HG03558 (cell line): ENCODE measurements around the gene WNT7B.

ENCODE experiments used
- ATAC-seq: cut with Tn5 transposase; IDR thresholded peaks from one replicate; pipeline ENCODE4 v1.9.1; 2021; ENCODE audit warnings: moderate number of reproducible peaks; ENCODE audit not compliant: unreplicated experiment; ENCODE audit errors: extremely low read depth

The WNT7B gene

GRCh38 chr22:45997077-45997776 lies 20.3 kb upstream of the WNT7B start:
- ATAC-seq: no peak

DNA sequence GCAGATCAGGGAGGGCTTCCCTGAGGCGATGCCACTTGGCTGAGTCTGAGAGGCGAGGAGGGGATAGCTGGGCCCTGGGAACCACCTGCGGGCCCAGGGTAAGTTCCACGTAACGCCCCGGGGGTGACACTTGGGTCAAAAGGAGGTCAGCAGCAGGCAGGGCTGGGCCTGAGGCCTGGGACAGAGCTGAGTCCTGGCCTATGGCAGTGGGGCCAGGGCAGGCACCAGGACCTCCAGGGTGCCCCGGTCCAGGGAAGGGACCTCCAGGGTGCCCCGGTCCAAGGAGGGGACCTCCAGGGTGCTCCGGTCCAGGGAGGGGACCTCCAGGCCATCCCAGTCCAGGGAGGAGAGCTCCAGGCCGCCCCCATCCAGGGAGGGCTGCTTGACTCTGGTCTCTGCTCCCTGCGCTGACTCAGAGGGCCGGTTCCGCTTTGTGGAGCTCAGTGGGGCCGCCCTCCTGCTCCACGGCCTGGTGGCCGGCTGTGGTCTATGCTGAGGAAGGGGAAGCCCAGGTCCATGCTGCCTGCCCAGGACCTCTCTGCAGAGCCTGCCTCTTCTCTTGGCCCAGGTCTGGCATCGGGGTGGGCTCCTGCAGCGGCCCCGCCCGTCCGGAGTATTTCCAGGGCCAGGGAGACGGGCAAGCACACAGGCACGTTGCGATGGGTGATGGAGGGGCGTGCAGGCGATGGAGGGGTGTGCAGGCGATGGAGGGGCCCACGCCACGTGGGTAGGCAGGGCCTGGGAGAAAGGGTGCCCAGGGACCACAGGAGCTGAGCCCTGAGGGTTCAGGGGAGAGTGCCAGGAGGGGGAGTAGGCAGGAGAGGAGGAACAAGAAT lies 19.5 kb upstream of the WNT7B start:
- no peak for ATAC-seq

DNA sequence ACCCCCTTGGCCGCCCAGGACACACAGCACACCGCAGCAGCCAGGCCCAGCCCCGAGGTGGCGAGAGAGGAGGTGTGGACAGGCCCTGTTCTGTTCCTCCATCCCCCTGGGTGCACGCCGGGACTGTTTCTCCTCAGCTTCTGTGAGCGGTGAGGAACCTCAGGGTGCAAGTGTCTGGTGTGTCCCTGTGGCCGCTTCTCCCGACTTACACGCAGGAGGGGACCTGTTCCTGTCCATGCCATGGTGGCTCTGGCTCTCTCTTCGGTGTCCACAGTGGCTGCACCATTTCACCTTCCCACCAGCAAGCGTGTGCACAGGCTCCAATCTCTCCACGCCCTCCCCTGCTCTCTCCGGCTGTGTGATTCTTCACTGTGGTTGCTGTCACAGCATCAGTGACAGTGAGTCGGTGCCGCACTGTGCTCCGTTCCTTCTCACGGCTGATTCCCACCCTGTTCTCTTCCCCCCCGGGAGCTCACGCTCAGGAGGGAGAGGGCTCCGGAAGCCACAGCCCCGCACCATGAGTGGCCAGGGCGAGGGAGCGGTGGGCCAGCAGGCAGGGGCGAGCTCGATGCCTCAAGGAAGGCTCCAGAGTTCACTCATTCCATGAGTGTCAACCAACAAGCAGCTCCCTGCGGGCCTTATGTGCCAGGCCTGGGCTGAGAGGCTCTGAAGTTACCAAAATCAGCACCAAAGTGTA lies 18.6 kb upstream of the WNT7B start:
- ATAC-seq: no peak

DNA sequence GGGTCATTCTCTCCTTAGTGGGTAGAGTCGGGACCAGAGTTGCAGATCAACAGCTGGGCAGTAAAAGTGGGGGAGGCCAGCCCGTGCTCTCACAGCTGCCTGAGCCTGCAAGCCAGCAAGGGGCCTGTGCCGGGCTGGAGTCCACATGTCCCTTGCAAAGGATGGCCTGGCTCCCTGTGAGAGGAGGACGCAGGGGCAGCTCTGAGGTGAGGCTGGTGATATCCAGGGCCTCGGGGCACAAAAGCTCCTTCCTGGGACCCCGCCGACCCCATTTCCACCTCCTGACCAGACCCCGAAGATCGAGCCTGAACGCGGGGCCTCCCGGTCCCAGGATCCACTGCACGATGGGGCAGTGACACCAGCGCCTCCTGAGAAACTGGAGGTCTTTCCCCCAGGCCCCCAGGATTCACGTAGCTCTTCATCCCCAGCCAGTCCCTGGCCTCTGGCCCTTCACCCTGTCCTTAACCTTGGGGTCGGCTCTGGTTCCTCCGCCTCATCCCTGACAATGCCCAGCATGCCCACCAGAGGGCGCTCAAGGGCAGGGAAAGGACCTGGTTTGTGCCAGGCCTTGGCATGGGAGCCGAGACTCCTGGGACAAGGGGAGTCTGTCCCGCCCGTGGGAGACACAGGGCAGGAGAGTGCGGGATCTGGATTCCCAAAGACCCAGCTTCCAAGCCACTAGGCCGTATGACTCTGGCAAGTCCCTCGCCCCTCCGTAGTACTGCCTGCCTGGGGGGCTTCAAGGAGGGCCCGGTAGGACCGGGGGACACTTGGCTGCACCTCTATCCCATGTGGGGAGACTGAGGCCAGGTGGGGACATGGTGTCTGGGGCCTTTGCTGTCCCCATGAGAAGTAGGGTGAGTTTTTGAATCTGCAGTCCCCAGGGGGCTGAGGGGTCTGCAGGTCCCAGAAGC lies 17.8 kb upstream of the WNT7B start:
- ATAC-seq: no peak

- ATAC-seq: no peak
Observed at GRCh38 chr22:45993841-45994240, 16.9 kb upstream of the WNT7B start.

GRCh38 chr22:45993143-45993692 lies 16.3 kb upstream of the WNT7B start:
- no peak for ATAC-seq

DNA sequence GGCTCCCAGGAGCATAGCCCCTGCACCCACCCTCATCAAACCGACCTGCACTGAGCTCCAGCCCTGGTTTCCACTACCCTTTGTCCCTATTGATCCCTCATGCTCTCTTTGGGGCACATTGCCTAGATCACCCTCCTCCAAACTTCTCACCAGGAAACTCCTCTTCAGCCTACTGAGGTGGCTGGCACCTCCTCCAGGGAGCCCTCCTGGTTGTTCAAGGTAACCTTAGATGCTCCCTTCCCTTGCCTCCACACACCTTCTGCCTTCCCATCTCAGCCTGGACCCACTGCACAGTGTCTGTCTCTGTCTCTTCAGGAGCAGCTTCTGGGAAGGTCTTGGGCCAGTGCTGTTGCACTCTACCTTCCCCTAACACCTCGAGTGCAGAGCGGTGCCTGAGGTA lies 15.8 kb upstream of the WNT7B start:
- no peak for ATAC-seq

- no peak for ATAC-seq
Observed at GRCh38 chr22:45991098-45991497, 14.1 kb upstream of the WNT7B start.

GRCh38 chr22:45987136-45987861 lies 10.3 kb upstream of the WNT7B start:
- ATAC-seq: no peak

GRCh38 chr22:45984316-45984916 lies 7.5 kb upstream of the WNT7B start:
- ATAC-seq: no peak

GRCh38 chr22:45983797-45984196 lies 6.8 kb upstream of the WNT7B start:
- no peak for ATAC-seq

DNA sequence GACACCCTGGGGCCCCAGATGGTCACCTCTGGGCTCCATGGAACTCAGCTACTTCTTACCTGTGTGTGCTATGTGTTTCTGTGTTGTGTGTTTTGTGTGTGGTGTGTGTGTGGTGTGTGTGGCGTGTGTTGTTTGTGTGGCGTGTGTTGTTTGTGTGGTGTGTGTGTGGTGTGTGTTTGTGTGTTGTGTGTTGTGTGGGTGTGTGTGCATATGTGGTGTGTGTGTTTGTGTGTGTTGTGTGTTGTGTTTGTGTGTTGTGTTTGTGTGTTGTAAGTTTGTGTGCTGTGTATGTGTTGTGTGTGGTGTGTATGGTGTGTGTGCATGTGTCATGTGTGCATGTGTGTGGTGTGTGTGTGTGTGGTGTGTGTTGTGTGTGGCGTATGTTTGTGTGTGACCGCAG lies 3.8 kb upstream of the WNT7B start:
- no peak for ATAC-seq

- ATAC-seq: no peak
Observed at GRCh38 chr22:45980268-45980570, 3.3 kb upstream of the WNT7B start.

GRCh38 chr22:45978275-45978713 lies 1.3 kb upstream of the WNT7B start:
- ATAC-seq: no peak

DNA sequence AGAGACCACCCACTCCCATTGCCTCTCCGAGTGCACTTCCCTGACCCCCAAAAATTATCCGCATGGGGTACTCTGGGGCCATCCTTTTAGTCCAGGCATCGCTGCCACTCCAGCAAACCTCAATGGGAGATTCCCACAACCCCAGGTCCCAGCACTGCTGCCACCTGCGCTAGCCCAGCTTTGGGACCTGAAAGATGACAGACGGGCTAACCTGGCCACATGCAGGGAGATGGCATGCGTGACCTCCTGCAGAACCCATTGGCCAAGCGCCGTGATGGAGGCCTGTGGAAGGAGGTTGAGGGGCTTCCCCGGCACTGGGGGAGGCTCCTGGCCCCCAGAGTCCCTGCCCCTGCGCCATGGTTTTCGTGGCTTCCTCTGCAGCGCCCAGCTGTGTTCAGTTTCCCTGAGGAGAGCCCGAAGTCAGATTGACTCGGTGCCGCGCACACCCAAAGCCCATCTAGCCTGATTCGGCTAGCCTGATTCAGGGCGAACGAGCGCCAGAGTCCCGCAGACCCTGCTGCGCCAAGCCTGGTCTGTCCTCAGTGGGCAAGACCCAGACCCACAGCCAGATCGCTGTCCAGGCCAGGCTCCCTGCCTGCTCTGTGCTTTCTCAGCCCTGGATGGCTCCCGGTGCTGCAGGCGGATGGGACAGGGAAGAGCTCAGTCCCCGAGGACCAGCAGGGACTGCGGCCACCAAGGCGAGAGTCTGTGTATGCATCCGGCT lies 751 bp upstream of the WNT7B start:
- ATAC-seq: no peak

GRCh38 chr22:45976254-45977002 lies 534 bp downstream of the WNT7B start:
- ATAC-seq: no peak
